GM12878 (cell line): ENCODE data around the gene SSC4D. TPM values are rescaled to one million over a fixed set of nuclear protein-coding genes. Genes with fewer than 3 reads are reported as not detected.
A peak's percentile ranks its signal among the peaks of the same experiment; 100 is the strongest.

Source experiments
- ATAC-seq: fragments of 200-7000 bp; cut with Tn5 transposase; 3 replicates; pipeline ENCODE4 v1.9.1; 2020; ENCODE audit warnings: mild to moderate bottlenecking, moderate library complexity
- BruUV-seq: library from RNA; stranded (reverse); fragments of 400-500 nt; replicated peaks from 2 replicates; lab custom pipeline; 2021; lab: Mats Ljungman, UMichigan
- CTCF ChIA-PET: fragments of 300-600 bp; sonication (Branson Sonifier 250); formaldehyde crosslinking; extraction: SDS; loops from one replicate; lab custom pipeline; 2021; ENCODE audit warnings: inconsistent platforms; lab: Yijun Ruan, JAX
- POLR2A ChIA-PET: fragments of 350-600 bp; formaldehyde crosslinking; extraction: SDS; loops from one replicate; lab custom pipeline; 2021; ENCODE audit warnings: inconsistent platforms; lab: Charles Lee
- RAD21 ChIA-PET: fragments of 300-600 bp; sonication (Branson Sonifier 250); formaldehyde crosslinking; loops from one replicate; lab custom pipeline; 2023; ENCODE audit warnings: antibody characterized with exemption; ENCODE audit not compliant: unreplicated experiment; lab: Charles Lee
- SMC1A ChIA-PET: fragments of 300-600 bp; sonication (Branson Sonifier 250); formaldehyde crosslinking; loops from one replicate; lab custom pipeline; 2023; ENCODE audit not compliant: unreplicated experiment, uncharacterized antibody; lab: Charles Lee
- DNase-seq: peaks from one replicate; pipeline ENCODE4 v3.0.0-alpha.2; 2011; ENCODE audit warnings: low read depth, low spot score
- FAIRE-seq: peaks from 3 replicates; lab custom pipeline; 2011; peaks lifted over from hg19 to GRCh38; lab: Jason Lieb, UNC
- H2AFZ ChIP-seq: 2 replicates; pipeline ENCODE4 v1.6.0; 2011; ENCODE audit warnings: low read depth, low read length, control low read depth; ENCODE audit not compliant: control insufficient read depth
- H3K27ac ChIP-seq: 2 replicates; pipeline ENCODE4 v1.5.1; 2011; ENCODE audit warnings: control low read depth; ENCODE audit not compliant: control insufficient read depth, insufficient read depth
- H3K27me3 ChIP-seq, 2 experiments: replicated peaks in 1 of 2; 2 replicates each; pipeline versions ENCODE4 v1.6.0 to v1.6.1; 2011; ENCODE audit warnings: low read length in 1 of 2; ENCODE audit not compliant: control insufficient read depth in 2 of 2, insufficient read depth in 2 of 2
- H3K36me3 ChIP-seq, 2 experiments: 2 replicates each; pipeline ENCODE4 v1.5.1; 2011; ENCODE audit warnings: low read length in 1 of 2; ENCODE audit not compliant: control insufficient read depth in 2 of 2, insufficient read depth in 2 of 2
- H3K4me1 ChIP-seq: 2 replicates; pipeline ENCODE4 v1.6.1; 2011; ENCODE audit warnings: mild to moderate bottlenecking, low read length, moderate library complexity, mixed read lengths; ENCODE audit not compliant: control insufficient read depth, insufficient read depth
- H3K4me2 ChIP-seq: 2 replicates; pipeline ENCODE4 v1.6.0; 2011; ENCODE audit warnings: control low read depth; ENCODE audit not compliant: control insufficient read depth, insufficient read depth
- H3K4me3 ChIP-seq: fragments of 200-600 bp; sonication (generic); 2 replicates; pipeline ENCODE4 v1.5.1; 2016
- H3K79me2 ChIP-seq: 2 replicates; pipeline ENCODE4 v1.6.0; 2011; ENCODE audit warnings: low read length; ENCODE audit not compliant: control insufficient read depth, insufficient read depth
- H3K9ac ChIP-seq: 2 replicates; pipeline ENCODE4 v1.8.0; 2011; ENCODE audit warnings: low read length, control low read depth, mixed read lengths; ENCODE audit not compliant: control insufficient read depth, insufficient read depth
- H3K9me3 ChIP-seq: replicated peaks from 3 replicates; pipeline ENCODE4 v1.5.1; 2011; ENCODE audit warnings: mild to moderate bottlenecking, low read length; ENCODE audit not compliant: control insufficient read depth, insufficient read depth
- H4K20me1 ChIP-seq: 2 replicates; pipeline ENCODE4 v1.6.0; 2011; ENCODE audit not compliant: control insufficient read depth, insufficient read depth
- BACH1 ChIP-seq: fragments of 450-650 bp; IDR thresholded peaks from 2 replicates; pipeline ENCODE4 v1.6.1; 2017; ENCODE audit warnings: mild to moderate bottlenecking, borderline replicate concordance
- CHD2 ChIP-seq: IDR thresholded peaks from 2 replicates; pipeline ENCODE4 v1.6.1; 2011; ENCODE audit warnings: low read depth, low read length, improper control_type of control experiment, borderline replicate concordance
- IRF4 ChIP-seq: IDR thresholded peaks from 2 replicates; pipeline ENCODE4 v1.6.1; 2011; ENCODE audit warnings: low read depth, low read length
- KDM1A ChIP-seq: fragments of 200-600 bp; sonication (generic); IDR thresholded peaks from 2 replicates; pipeline ENCODE4 v1.6.1; 2016; ENCODE audit warnings: borderline replicate concordance
- MXI1 ChIP-seq: fragments of 150-350 bp; IDR thresholded peaks from 2 replicates; pipeline ENCODE4 v1.6.1; 2011; ENCODE audit warnings: low read depth, mild to moderate bottlenecking, inconsistent platforms, low read length, improper control_type of control experiment
- NBN ChIP-seq: fragments of 450-650 bp; IDR thresholded peaks from 2 replicates; pipeline ENCODE4 v1.6.1; 2016
- NFYB ChIP-seq: IDR thresholded peaks from 2 replicates; pipeline ENCODE4 v1.6.1; 2011; ENCODE audit warnings: low read depth, mild to moderate bottlenecking, low read length, improper control_type of control experiment, moderate library complexity; ENCODE audit not compliant: insufficient read depth
- SP1 ChIP-seq: IDR thresholded peaks from one replicate; pipeline ENCODE4 v1.6.1; 2011; ENCODE audit warnings: low read depth, low read length
- STAT1 ChIP-seq: fragments of 450-650 bp; conservative IDR thresholded peaks from 2 replicates; pipeline ENCODE4 v1.6.1; 2014; ENCODE audit warnings: antibody characterized with exemption, mild to moderate bottlenecking
- TARDBP ChIP-seq: IDR thresholded peaks from 2 replicates; pipeline ENCODE4 v1.6.1; 2016; ENCODE audit warnings: borderline replicate concordance
- TBL1XR1 ChIP-seq: IDR thresholded peaks from 2 replicates; pipeline ENCODE4 v1.6.1; 2012; ENCODE audit warnings: low read depth, low read length, improper control_type of control experiment
- ZNF207 ChIP-seq: fragments of 450-650 bp; IDR thresholded peaks from 2 replicates; pipeline ENCODE4 v1.6.1; 2014; ENCODE audit warnings: antibody characterized with exemption, mild to moderate bottlenecking, borderline replicate concordance
- ZZZ3 ChIP-seq: IDR thresholded peaks from 2 replicates; pipeline ENCODE4 v1.6.1; 2011; ENCODE audit warnings: low read depth; ENCODE audit not compliant: control insufficient read depth, insufficient read length
- WGBS: methylation state at CpG from one replicate; pipeline ENCODE4 v1.1.6; 2016; ENCODE audit warnings: low lambda C conversion rate; ENCODE audit not compliant: insufficient replicate concordance, insufficient coverage; ENCODE audit errors: missing lambda C conversion rate; 5-methylcytosine and 5-hydroxymethylcytosine counted together
- in situ Hi-C: fragments of 300-500 bp; cut with MboI; formaldehyde crosslinking; loops from 9 replicates; pipeline ENCODE4 v1.14.3; 2018; ENCODE audit warnings: mixed read lengths
- intact Hi-C: fragments of 100-400 bp; cut with micrococcal nuclease; formaldehyde crosslinking; loops from one replicate; pipeline ENCODE4 v1.14.2; 2022; ENCODE audit not compliant: unreplicated experiment
- polyA plus RNA-seq, 11 experiments: library from polyadenylated mRNA; depleted of rRNA in 4 of 11; unstranded in 6 of 11; stranded (reverse) in 5 of 11; fragments of >200 nt; fragmentation: Nextera tagmentation in 4 of 11; fragmentation: Illumina TruSeq in 1 of 11; extraction: Ambion mirVana in 4 of 11; extraction: Trizol in 1 of 11; gene quantifications; 1 replicate in 1 of 11; 2 replicates in 10 of 11; pipeline versions ENCODE4 v1.2.1 to v1.2.3, GENCODE V29; 2011 to 2016; ENCODE audit warnings: inconsistent platforms in 2 of 11, missing spikeins in 2 of 11, low read depth in 1 of 11
- total RNA-seq, 4 experiments: library from RNA; depleted of rRNA in 3 of 4; stranded (reverse); fragments of >200 nt in 3 of 4; fragmentation: Illumina TruSeq in 1 of 4; extraction: Trizol in 1 of 4; gene quantifications; 2 replicates each; pipeline versions ENCODE4 v1.2.1 to v1.2.3, GENCODE V29; 2013 to 2021
- TF ChIP-seq, protein P1 (sequence below): fragments of 450-650 bp; IDR thresholded peaks from 2 replicates; pipeline ENCODE4 v1.6.1; 2016; ENCODE audit warnings: mild to moderate bottlenecking
- TF ChIP-seq, protein P2 (sequence below): fragments of 450-650 bp; IDR thresholded peaks from 2 replicates; pipeline ENCODE4 v1.6.1; 2017; ENCODE audit warnings: mild to moderate bottlenecking
- TF ChIP-seq, protein P3 (sequence below), 3 experiments: IDR thresholded peaks in 2 of 3; conservative IDR thresholded peaks in 1 of 3; 2 replicates each; pipeline ENCODE4 v1.5.1; 2011; ENCODE audit warnings: low read depth in 3 of 3, low read length in 3 of 3, mild to moderate bottlenecking in 3 of 3, control low read depth in 2 of 3, moderate library complexity in 2 of 3, inconsistent platforms in 1 of 3, mixed read lengths in 1 of 3; ENCODE audit not compliant: control insufficient read depth in 2 of 3, insufficient read depth in 1 of 3; ENCODE audit errors: extremely low read depth in 1 of 3

SSC4D gene
- total and polyA plus RNA-seq, 10 of the 15 experiments (the other 5 are each of a cell fraction or from before 2014, with no cell fraction given): 0.08 to 0.79 (median 0.25) TPM; not detected in 1

DNA sequence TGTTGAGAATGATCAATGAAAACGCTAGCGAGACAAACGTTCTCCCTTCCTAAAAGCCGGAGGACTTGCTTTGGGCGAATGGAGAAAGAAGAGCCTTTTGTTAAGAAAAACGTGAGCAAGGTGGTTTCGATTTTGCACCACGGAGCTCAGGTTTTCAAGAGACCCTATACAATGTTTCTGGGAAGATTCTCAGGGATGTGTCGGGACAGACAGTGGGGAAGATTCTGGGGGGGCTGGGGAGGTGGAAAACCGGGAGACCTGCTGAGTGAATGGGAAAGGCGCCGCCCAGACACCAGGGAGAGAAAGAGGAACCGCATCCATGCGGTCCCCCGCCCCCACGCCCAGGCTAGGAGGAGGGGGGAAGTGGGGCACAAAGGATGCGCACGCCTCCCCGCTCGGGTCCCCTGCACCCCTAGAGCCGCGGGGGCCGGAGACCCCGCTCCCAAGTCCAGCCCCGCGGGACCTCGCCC is 51.5 kb downstream of the SSC4D start:
- ATAC-seq (peak; percentile 56), DNase-seq (no peak), FAIRE-seq (no peak)
- Histone ChIP-seq H3K4me2 (peak overlapping the region; percentile 74; the same call in 1 of the 2 replicates), H3K9me3 (peaks cover 2% of the 10 kb centered on the region; the same call in 2 of the 3 replicates), H3K27ac (peak overlapping the region; percentile 96), H3K36me3 (peaks cover 0 to 18% of the 10 kb centered on the region in 2 experiments; a peak in 3 of 4 replicates), H3K27me3 (no peaks in the 10 kb centered on the region), H3K4me1 (peaks cover 9% of the 10 kb centered on the region), H4K20me1 (peaks cover 5% of the 10 kb centered on the region; the same call in 1 of the 2 replicates), H3K4me3 (peak overlapping the region; percentile 99), H3K79me2 (peaks cover 57% of the 10 kb centered on the region), H3K9ac (peak overlapping the region; percentile 83), H2AFZ (no peak overlapping the region; the same call in 1 of the 2 replicates)
- RAD21 ChIA-PET: interaction anchor here (0.9 to 4.4 kb wide), 3 partner anchors 37 to 44 kb away, joined by 3 to 58 read pairs (median 9); no protein-coding TSS in a partner anchor
- POLR2A ChIA-PET: interaction anchor here (0.7 to 4.9 kb wide), 7 partner anchors 10 to 310 kb away, joined by 3 to 67 read pairs (median 5); partner anchors contain the start of genes HSPB1, MDH2 and STYXL1
- CTCF ChIA-PET: interaction anchor here (2.5 to 4.0 kb wide), 3 partner anchors 40 to 66 kb away, joined by 14 to 58 read pairs (median 14); no protein-coding TSS in a partner anchor
- no TSS peak for BruUV-seq
- SMC1A ChIA-PET: interaction anchor here (1.8 kb wide), 1 partner anchor 24 kb away, joined by 3 read pairs; no protein-coding TSS in a partner anchor
- in situ Hi-C loops: no loop called here
- intact Hi-C loops: no loop called here
- WGBS: 1% methylated on average over 14 of the region's 27 CpGs
- TF ChIP-seq TARDBP (no peak), IRF4 (0 out of 2 replicates have a peak, but pooled peaks have one; percentile 15), CHD2 (peak; percentile 17; the same call in 1 of the 2 replicates), BACH1 (peak; percentile 73), MXI1 (peak; percentile 76; the same call in 1 of the 2 replicates), TBL1XR1 (no peak), NFYB (no peak), ZNF207 (no peak), NBN (no peak), STAT1 (no peak), KDM1A (no peak), SP1 (no peak), ZZZ3 (no peak)
- TF ChIP-seq, protein P1, sequence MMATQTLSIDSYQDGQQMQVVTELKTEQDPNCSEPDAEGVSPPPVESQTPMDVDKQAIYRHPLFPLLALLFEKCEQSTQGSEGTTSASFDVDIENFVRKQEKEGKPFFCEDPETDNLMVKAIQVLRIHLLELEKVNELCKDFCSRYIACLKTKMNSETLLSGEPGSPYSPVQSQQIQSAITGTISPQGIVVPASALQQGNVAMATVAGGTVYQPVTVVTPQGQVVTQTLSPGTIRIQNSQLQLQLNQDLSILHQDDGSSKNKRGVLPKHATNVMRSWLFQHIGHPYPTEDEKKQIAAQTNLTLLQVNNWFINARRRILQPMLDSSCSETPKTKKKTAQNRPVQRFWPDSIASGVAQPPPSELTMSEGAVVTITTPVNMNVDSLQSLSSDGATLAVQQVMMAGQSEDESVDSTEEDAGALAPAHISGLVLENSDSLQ: no peak
- TF ChIP-seq, protein P2, sequence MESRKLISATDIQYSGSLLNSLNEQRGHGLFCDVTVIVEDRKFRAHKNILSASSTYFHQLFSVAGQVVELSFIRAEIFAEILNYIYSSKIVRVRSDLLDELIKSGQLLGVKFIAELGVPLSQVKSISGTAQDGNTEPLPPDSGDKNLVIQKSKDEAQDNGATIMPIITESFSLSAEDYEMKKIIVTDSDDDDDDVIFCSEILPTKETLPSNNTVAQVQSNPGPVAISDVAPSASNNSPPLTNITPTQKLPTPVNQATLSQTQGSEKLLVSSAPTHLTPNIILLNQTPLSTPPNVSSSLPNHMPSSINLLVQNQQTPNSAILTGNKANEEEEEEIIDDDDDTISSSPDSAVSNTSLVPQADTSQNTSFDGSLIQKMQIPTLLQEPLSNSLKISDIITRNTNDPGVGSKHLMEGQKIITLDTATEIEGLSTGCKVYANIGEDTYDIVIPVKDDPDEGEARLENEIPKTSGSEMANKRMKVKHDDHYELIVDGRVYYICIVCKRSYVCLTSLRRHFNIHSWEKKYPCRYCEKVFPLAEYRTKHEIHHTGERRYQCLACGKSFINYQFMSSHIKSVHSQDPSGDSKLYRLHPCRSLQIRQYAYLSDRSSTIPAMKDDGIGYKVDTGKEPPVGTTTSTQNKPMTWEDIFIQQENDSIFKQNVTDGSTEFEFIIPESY: no peak
- TF ChIP-seq, protein P3, sequence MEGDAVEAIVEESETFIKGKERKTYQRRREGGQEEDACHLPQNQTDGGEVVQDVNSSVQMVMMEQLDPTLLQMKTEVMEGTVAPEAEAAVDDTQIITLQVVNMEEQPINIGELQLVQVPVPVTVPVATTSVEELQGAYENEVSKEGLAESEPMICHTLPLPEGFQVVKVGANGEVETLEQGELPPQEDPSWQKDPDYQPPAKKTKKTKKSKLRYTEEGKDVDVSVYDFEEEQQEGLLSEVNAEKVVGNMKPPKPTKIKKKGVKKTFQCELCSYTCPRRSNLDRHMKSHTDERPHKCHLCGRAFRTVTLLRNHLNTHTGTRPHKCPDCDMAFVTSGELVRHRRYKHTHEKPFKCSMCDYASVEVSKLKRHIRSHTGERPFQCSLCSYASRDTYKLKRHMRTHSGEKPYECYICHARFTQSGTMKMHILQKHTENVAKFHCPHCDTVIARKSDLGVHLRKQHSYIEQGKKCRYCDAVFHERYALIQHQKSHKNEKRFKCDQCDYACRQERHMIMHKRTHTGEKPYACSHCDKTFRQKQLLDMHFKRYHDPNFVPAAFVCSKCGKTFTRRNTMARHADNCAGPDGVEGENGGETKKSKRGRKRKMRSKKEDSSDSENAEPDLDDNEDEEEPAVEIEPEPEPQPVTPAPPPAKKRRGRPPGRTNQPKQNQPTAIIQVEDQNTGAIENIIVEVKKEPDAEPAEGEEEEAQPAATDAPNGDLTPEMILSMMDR (IDR thresholded peaks at IDR 0.05 in 2 of 3, conservative IDR thresholded peaks at IDR 0.05 in 1 of 3; ENCODE audit: control insufficient read depth in 2 of 3, extremely low read depth in 1 of 3, insufficient read depth in 1 of 3, low read depth in 3 of 3, low read length in 3 of 3): no peak
